Right ventricle myocardium superior (tissue), 1 donor: ENCODE results near the gene ZGPAT. TPM values are rescaled to one million over a fixed set of nuclear protein-coding genes. Genes with fewer than 3 reads are reported as not detected.
"Not testable (repeated sequence)": the region's sequence is repeated elsewhere in the genome, so short reads cannot be mapped to it uniquely, and the experiment has no call there.

Experiments
- ATAC-seq: fragments of 200-7000 bp; cut with Tn5 transposase; one replicate; pipeline ENCODE4 v1.9.1; 2020; ENCODE audit warnings: mild to moderate bottlenecking; ENCODE audit not compliant: poor library complexity
- DNase-seq: peaks from one replicate; pipeline ENCODE4 v3.0.0-alpha.2; 2020
- intact Hi-C: fragments of 100-400 bp; cut with DNase I; formaldehyde crosslinking; loops from one replicate; pipeline ENCODE4 v1.11.2; 2022
- total RNA-seq: library from RNA; stranded (reverse); fragmentation: NEBNext Ultra II Directional; extraction: Animal tissue kit (Norgen Biotek cat#: 25700); gene quantifications from one replicate; pipeline ENCODE4 v1.2.1, GENCODE V29; 2021
- donor health status: DM: no; HTN: yes; CAD: no; lungs with severe emphysema.

Gene ZGPAT
- total RNA-seq, 1 donor from 2014 or later = 16.0 TPM

DNA sequence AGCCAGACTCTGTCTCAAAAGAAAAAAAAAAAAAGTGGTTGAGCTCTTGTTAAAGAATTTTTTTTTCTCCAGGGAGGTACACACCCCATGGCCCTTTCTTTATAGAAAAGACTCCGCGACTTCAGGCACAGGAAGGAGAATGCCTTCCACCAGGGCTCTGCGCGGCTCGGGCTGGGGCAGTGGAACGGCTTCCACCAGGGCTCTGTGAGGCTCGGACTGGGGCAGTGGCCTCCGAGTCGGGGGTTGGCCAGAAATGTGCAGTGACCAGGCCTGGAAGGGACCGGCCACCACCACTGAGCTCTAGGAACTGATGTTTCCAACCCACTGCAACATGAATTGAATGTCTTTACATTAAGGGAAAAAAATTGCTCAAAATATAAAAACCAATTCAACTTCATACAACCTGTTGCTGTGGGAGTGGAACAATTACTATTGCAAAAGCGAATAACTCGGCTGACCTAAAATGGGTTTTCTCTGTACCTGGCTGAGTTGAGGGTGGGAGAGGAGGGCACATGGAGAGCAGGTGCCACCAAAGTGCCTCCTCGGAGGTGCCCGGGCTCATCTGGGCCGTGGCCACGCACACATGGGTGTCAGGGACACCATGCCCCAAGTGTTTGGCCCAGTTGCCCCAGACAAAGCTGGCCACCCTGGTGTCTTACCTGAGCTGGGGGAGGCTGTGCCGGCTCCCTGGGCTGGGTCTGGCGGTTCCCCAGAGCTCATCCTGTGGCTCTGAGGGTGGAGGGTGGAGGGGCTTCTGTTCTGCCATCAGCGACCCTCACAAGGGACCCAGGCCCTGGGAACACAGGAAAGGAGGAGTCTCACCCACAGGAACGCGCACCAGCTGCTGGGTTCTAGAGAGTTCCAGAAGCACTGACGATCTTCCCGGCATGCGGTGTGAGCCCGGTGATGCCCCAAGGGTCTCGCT is 61.0 kb downstream of the ZGPAT start:
- ATAC-seq (no peak), DNase-seq (no peak)

DNA sequence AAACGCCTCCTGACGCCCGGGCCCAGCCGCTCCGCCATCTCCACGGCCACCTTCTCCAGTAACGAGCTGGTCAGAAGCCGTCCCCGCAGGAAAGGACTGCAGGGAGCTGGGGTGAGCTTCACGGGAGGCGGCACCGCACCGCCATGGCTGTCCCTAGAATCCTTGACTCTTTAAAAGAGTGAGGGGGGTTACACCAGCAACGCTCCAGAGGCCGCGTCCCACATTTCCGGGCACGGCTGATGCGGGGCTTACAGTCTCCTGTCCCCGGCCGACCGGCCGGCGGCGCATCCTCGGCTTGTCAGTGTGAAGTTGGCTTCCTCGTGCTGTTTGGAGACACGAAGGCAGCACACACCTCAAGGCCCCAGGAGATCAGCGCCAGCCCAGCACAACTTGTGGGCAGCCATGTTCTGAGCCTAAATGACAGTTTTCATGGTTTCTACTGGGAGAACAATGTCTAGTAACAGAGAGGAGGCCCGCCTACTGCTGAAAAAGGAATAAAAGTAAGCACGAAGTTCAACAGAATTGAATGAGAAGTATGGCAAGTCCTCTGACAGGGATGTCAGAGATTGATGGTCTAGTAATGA is 62.1 kb downstream of the ZGPAT start:
- intact Hi-C loops = no loop called here
- DNase-seq (no peak), ATAC-seq (no peak)

More for the DNA sequence above, 61.0 kb downstream of the ZGPAT start:
- intact Hi-C loops = no loop called here

DNA sequence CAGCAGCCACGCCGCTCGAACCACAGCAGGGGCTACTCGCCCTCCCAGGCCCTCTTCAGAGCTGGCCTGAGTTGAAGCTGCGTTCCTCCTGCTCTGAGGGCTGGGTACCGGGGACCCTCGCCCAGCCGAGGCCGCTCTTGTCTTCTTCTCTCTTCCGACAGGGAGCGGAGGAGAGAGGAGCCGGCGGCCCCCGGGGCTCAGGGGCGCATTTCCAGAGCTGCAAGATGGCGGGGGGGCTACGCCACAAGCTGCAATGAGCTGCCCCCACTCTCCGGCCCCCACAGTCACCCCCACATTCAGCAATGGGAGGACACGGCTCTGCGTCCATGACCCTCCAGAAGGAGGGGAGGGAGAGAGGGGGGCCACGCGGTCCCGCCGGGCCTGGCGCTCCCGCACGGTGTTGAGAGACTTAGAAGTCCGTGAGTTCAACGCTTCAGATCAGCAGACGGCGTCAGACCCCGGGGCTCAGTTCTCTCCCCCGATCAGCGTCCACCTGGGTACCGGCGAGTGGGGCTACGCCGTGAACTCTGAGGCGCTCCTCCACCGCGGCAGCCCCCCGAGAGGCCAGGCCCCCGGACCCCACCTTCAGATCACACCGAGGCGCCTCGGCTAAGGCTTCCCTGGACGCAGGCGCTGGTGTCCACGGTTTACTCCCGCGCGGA is 63.3 kb downstream of the ZGPAT start:
- intact Hi-C loops = no loop called here
- ATAC-seq = no peak

DNA sequence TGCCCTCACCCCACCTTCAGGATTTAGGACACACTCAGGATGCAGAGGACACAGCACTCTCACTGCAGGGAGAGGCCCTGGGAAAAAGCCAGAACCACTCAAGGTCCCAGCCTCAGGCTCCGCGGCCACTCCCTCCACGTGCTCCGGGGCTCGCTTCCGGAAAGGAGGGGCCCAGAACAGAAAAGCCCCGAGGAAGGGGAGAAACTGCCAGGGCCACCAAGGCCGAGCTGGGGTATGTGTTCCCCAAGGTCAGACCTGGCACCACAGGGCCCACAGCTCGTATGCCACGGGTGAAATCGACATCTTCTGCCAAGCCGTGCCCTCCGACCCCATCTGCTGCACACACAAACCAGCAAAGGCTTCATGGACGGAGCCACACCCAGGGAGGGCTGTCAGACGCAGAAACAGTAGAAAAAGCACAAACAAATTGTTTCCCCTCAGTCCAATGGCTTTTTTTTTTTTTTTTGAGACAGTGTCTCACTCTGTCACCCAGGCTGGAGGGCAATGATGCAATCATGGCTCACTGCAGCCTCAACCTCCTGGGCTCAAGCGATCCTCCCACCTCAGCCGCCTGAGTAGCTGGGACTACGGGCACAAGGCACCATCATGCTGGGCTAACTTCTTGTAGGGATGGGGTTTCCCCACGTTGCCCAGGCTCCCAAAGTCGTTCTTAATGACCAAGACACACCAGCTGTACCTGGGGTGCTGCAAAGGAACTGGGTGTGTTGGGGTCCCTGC is 65.1 kb downstream of the ZGPAT start:
- intact Hi-C loops = no loop called here
- ATAC-seq = peak; percentile 63
- no peak for DNase-seq

More for the DNA sequence above, 63.3 kb downstream of the ZGPAT start:
- no peak for DNase-seq

DNA sequence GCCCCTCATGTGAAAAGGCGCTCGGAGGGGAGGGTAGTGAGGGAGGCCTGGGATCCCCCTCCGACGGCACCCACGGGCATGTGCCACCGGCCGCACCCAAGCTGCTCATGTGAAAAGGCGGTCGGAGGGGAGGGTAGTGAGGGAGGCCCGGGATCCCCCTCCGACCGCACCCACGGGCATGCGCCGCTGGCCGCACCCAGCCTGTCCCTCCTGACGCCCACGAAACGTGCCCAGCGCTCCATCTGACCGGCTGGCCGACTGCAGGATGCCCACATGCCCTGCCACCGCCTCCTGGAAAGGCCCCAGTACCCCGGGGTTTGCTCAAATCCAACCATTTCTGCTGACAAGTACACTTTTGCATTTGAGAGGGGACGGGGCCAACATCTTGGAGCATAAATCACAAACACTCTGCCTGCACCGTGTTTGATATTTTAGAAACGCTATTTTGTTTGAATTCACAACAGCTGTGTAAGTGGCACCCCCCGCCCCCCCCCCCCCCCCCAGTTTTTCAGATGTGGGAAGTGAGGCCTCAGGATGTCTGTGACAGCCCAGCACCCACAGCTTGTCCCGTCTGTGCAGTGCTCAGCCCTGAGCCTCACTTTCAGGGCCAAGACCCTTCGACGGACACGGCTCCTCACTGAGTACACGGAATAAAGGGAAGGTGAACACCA is 65.9 kb downstream of the ZGPAT start:
- intact Hi-C loops = no loop called here
- DNase-seq (no peak), ATAC-seq (no peak)

DNA sequence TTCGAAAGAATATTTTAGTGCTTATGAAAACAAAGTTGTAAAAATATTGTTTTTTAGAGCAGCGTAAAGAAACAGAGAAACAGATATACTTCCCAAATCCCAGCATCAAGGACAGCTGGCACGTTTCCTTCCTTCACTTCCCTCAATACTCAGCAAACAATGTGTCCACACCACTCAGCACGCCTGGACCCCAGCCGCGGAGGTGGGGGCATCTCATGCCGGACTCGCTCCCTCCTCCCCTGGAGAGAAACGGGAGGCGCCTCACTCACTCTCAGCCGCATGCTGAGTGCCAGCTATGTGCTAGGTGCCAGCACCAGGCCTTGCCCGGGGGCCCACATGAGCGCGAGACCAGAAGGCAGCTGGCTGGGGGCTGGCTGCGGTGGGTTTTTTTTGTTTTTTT is 66.5 kb downstream of the ZGPAT start:
- ATAC-seq (no peak), DNase-seq (no peak)
- intact Hi-C loops = no loop called here

DNA sequence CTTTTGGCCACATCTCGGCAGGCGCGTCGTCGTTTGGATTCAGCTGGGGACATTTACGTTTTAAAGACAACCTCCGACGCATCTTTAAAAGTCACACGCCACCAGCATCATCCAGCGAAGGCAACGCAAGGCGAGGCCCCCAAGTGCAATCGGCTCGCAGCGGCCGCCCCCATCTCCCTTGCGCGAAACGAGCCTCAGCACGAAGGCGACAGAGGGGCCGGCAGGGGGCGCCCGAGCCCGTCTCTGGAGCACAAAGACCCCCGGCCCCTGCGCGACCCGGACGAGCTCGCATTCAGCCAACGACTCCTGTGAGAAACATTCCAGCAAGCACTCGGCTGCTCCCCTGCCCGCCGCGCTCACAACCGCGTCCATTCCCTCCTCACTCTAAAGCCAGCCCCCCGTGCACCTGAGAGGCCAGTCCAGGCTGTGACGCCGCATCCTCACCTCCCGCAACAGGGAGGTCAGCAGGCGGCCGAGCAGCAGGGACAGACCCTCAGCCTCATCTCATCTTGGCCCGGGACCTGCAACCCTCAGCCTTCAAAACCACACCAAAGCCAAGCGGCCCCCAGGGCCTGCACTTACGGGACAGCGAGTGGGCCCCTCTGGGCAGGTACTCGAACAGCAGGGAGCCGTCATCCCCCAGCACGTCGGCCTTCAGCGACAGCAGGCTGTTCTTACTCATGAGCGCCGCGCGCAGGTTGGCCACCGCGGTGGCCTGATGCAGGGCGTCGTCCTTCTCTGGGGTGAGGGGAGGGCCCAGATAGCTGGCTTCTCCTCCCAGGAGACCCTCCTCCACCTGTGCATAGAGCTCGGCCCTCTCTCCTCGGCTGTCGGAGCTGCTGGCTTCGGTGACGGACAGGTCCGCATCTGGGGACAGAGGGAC is 67.5 kb downstream of the ZGPAT start:
- DNase-seq (no peak), ATAC-seq (peak; percentile 52)

DNA sequence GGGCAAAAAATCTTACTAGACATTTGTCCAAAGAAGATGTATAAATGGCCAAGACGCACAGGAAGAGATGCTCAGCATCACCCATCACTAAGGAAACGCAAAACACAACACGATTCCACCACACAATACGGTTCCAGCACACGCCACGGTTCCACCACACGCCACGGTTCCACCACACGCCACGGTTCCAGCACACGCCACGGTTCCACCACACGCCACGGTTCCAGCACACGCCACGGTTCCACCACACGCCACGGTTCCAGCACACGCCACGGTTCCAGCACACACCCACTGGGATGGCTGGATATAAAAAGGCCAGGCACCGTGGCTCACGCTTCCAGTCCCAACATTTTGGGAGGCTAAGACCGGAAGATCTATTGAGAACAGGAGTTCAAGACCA is 69.0 kb downstream of the ZGPAT start:
- ATAC-seq, DNase-seq, intact Hi-C loops: not testable (repeated sequence)

More for the DNA sequence above, 67.5 kb downstream of the ZGPAT start:
- intact Hi-C loops = no loop called here

DNA sequence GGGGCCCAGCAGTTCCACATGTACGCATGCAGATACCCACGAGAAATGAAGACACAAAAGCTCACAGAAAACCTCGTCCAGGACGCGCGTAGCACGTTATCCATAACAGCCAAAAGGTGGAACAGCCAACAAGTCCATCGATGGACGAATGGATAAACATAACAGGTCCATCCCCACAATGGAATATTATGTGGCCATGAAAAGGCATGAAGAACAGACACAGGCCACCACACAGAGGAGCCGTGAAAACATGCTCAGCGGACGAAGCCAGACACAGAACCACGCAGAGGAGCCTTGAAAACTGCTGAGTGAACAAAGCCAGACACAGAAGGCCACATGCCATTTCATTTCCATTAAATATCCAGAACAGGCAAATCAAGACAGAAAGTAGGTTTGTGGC is 69.8 kb downstream of the ZGPAT start:
- DNase-seq (no peak), ATAC-seq (no peak)
- intact Hi-C loops = no loop called here

DNA sequence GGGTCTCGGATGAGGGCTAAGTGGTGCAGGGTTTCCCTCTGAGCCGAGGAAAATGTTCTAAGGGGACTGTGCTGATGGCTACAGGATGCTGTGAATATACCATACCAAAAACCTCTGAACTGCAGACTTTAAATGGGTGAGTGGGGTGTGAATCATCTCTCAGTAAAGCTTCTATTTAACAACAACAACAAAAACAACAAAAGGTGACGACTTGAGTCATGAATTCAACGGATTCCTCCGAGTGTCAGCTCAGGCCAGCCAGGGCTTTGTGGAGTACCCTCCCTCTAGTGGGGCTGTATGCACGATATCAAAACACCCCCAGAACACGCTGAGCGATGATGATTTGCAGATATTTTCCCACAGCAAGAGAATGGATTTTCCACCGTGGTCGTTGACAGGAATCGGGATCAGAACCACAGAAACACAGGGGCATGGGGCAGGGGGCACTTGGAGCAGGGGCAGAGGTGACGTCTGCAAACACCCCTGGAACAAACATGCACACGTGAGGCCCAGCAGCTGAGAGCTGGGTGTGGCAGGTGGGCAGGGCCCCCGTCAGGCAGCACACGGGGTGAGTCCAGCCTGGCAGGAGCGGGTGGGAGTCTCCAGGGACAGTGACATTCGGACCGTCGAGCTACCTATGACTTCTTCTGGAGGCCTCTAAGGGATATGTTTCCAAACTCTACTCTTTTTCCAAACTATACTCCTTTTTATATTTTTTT is 70.4 kb downstream of the ZGPAT start:
- intact Hi-C loops = no loop called here
- no peak for DNase-seq
- no peak for ATAC-seq

DNA sequence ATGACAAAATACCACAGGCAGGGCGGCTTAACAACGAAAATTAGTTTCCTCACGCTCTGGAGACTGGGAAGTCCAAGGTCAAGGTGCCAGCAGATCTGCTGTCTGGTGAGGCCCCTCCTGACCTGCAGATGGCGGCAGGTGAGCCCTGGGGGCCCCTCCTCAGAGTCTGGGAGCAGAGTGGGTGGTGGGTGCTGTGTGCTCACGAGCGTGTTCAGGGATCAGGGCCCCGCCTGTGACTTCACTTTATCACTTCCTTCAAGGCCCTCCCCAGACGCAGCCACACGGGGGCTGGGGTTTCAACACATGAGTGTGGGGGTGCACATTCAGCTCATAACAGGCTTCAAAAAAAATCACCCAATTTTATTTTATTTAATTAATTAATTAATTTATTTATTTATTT is 71.0 kb downstream of the ZGPAT start:
- intact Hi-C loops = no loop called here
- no peak for ATAC-seq
- no peak for DNase-seq

DNA sequence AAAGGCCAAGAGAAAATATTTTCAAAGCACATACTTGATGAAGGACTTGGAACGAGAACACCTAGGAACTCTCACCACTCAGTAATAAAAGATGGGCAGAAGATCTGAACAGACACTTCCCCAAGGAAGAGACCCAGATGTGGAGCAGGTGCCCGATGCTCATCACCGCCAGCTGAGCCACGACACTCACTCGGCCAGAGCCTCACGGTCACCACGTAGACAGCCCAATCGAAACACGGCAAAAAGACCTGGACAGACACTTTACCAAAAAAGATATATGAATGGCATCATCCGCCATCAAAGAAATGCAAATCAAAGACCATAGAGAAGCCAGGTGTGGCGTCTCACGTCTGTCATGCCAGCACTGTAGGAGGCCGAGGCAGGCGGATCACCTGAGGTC is 73.3 kb downstream of the ZGPAT start:
- intact Hi-C loops = no loop called here
- ATAC-seq = no peak

DNA sequence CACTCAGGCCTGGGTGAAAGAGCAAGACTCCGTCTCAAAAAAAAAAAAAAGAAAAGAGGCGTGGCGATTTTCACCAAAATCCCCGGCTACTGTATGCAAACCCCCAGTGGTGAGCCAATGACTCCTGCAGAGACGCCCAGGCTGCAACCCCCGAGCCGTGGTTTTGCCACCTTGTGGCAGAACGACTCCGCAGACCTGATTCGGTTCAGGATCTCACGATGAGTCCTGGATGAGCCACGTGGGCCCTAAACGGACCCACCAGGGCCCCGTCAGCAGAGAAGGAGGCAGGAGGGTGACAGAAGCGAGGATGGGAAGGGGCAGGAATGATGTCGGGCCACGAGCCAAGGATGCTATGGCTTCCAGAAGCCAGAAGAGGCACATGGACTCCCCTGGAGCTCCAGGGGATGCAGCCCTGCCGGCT is 74.2 kb downstream of the ZGPAT start:
- intact Hi-C loops = no loop called here
- no peak for DNase-seq
- ATAC-seq = no peak

More for the DNA sequence above, 73.3 kb downstream of the ZGPAT start:
- no peak for DNase-seq

DNA sequence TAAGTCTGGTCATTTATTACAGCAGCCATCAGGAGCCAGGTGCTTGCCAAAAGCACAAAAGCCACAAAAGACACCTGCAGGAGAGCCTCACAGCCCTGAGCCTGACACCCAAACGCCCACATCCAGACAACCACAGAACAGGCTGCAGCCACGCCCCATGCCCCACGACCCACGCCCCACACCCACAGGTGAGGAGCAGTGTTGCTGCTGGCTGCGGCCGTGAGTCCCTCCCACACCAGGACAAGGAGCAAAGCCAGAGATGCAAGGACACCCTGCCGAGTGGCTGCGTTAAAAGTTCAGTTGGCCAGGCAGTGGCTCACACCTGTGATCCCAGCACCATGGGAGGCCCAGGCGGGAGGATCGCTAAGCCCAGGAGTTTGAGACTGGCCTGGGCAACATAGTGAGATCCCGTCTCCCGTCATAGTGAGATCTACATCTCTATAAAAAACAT is 74.7 kb downstream of the ZGPAT start:
- no peak for DNase-seq
- no peak for ATAC-seq
- intact Hi-C loops = no loop called here

DNA sequence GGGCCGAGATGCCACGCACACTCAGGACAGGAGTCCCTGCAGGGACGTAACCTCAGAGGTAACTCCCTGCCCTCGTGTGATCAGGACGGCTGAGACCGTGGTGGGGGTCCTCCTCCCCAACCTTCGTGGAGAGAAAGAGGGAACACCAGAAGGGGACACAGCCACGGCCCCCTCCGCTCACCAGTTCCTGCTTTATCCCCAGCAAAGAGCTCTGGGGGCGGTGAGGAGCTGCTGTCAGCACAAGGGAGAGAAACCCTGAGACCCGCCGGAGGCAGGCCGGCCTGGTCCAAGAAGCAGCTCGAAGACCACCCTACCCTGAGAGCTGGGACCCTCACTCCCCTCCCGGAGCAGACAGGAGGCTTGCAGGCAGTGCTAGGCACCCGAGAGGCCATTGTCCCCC is 76.1 kb downstream of the ZGPAT start:
- ATAC-seq = no peak
- no peak for DNase-seq
- intact Hi-C loops = no loop called here

DNA sequence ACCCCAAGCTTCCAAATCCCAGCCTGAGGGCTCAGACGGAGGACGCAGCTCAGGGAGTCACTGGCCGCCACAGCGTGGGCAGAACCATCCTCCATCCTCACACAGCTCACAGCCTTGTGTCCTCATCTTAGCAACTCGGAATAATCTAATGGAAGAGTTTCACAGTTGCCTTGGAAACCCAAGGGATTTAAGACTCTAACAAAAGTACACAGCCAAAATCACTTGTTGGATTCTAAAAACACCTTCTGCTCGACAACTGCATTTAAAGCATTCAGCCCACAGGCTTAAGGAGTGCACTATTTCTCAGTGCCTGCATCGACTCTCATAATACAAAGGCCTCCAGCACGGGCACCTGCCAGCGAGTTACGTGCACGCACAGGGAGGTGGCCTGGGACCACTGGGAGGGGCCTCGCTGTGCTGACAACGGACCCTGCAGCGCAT is 77.9 kb downstream of the ZGPAT start:
- peak; percentile 35 for DNase-seq
- no peak for ATAC-seq
- intact Hi-C loops = loop anchor here (5.0 kb wide), 1 partner anchor 77 kb away; the partner anchor contains the start of gene ABHD16B
